ENCODE measurements around the gene AK8. TPM values are rescaled to one million over a fixed set of nuclear protein-coding genes. Genes with fewer than 3 reads are reported as not detected.

Gene AK8
- total RNA-seq, 2 experiments from 2014 or later, result 0.63 TPM; not detected in 1

DNA sequence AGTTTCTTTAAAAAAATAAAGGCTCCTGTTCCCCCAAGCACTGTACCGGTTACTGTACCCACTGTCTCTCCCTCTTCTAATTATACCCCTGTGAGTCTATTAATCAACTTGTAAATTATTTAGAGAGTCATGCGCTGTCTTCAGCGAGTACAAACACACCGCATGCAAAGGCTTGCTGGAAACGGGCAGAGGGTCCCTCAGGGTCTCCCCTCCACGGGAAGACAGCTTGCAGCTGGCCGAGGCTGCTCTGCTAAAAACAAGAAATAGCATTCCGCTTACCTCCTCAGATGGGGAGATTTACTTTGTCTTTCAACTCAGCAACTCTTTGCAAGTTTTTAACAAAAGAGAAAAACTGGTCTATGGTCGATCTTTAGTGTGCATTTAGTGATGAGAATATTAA lies 71.8 kb downstream of the AK8 start:
- Mint-ChIP-seq H3K27ac (no peak overlapping the region), H3K36me3 (no peaks in the 10 kb centered on the region), H3K4me1 (peaks cover 9% of the 10 kb centered on the region), H3K9me3 (ENCODE audit: low read depth) (no peaks in the 10 kb centered on the region), H3K4me3 (no peak overlapping the region), H3K27me3 (peaks cover 72% of the 10 kb centered on the region)
- ATAC-seq (no peak), DNase-seq (peak; percentile 14)
- CTCF ChIA-PET, result interaction anchor here (1.0 to 1.8 kb wide), 2 partner anchors 17 to 96 kb away, joined by 3 to 4 read pairs; no protein-coding TSS in a partner anchor

DNA sequence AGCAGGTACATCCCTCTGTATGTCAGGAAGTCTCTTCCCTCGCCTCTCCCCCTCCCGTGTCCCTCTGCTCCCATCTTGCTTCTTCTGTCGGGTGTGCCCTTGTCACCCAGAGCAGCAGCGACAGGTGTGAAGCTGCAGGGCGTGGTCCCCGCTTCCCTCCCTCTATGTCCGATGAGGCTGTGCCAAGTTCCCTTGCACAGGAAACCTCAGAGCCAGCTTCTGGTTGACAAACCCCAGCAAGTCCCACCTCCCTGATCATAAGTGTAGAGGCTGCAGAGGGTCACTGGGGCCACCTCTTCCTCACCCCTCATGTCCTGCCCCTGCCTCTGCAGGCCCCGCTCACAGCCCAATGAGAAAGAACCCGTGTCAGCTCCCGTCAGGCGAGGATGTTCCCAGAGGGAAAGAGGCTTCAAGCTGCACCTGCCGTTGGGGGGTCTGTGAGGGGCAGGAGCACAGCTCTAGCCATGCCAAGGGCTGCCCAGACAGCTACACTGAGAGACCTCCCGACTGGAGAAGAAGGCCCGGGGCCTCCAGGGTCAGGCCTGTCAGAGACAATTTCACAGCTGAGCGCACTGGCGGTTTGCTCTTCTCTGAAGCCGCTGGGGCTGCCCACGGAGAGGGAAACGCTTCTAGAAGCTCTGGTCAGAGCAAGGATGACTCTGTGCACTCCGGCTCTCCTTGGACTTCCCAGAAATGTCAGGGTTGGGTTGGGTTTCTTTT lies 73.3 kb downstream of the AK8 start:
- H3K27me3 Mint-ChIP-seq, result peaks cover 65% of the 10 kb centered on the region
- CTCF ChIA-PET, result interaction anchor here (0.9 kb wide), 1 partner anchor 393 kb away, joined by 3 read pairs; no protein-coding TSS in a partner anchor
- H3K27ac Mint-ChIP-seq, result no peak overlapping the region
- DNase-seq, result peak; percentile 42
- H3K9me3 Mint-ChIP-seq (ENCODE audit: low read depth), result no peaks in the 10 kb centered on the region
- ATAC-seq, result no peak
- no peaks in the 10 kb centered on the region for H3K36me3 Mint-ChIP-seq
- H3K4me1 Mint-ChIP-seq, result peaks cover 13% of the 10 kb centered on the region
- H3K4me3 Mint-ChIP-seq, result no peak overlapping the region

GRCh38 chr9:132802121-132802795 lies 75.8 kb downstream of the AK8 start:
- CTCF ChIA-PET, result interaction anchor here (0.9 to 1.7 kb wide), 2 partner anchors 15 to 390 kb away, joined by 3 to 5 read pairs; no protein-coding TSS in a partner anchor
- no peak overlapping the region for H3K27ac Mint-ChIP-seq
- H3K4me3 Mint-ChIP-seq, result no peak overlapping the region
- ATAC-seq, result no peak
- peak; percentile 32 for DNase-seq
- H3K4me1 Mint-ChIP-seq, result peaks cover 12% of the 10 kb centered on the region
- peaks cover 48% of the 10 kb centered on the region for H3K27me3 Mint-ChIP-seq
- H3K9me3 Mint-ChIP-seq (ENCODE audit: low read depth), result no peaks in the 10 kb centered on the region
- H3K36me3 Mint-ChIP-seq, result no peaks in the 10 kb centered on the region

DNA sequence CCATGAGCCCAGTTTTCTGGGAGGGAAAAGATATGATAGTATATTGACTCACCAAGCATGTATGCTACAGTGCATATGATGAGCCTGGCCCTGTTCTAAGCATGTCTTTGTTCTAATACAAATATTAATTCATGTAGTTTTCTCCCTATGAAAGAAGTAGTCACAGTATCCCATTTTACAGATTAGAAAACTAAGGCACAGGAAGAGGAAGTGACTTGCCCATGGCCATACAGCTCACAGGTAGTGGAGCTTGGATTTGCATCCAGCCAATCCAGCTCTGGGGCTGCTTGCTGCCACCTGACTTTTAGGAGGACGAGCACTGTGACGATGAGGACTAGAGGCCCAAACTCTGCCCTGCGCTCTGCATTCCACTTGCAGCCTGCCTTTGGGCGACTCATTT lies 76.4 kb downstream of the AK8 start:
- Mint-ChIP-seq H3K27ac (no peak overlapping the region), H3K9me3 (ENCODE audit: low read depth) (no peaks in the 10 kb centered on the region), H3K36me3 (no peaks in the 10 kb centered on the region), H3K27me3 (peaks cover 46% of the 10 kb centered on the region), H3K4me1 (peaks cover 12% of the 10 kb centered on the region), H3K4me3 (no peak overlapping the region)
- DNase-seq (peak; percentile 7), ATAC-seq (no peak)
- CTCF ChIA-PET, result interaction anchor here (0.9 kb wide), 1 partner anchor 15 kb away, joined by 3 read pairs; no protein-coding TSS in a partner anchor

DNA sequence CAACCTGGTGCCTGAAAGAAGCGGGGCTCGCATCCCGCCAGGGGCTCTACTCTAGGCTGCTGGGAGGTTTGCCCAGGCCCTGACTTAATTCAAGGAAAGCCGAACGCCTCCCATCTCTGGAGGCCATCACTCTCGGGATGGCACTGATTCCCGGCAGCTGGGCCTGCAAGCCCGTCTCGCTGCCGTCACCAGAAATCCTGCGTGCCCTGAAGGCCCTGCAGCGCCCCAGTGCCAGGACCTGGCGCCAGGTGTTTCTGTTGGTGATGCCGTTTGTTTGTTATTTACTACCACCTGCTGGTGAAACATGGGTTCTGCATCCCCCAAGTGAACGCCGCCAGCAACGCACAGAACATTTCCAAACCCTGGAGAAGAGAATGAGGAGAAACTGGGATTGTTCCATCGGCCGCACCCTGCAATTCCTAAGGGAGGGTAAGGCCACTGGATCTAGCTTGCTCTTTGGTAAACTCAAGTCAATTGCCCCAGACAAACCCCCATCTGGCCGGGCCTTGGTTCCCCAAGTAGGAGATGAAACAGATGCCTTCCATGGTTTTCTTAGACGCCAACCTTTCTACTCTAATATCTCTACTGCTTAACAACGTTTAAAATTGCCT lies 77.9 kb downstream of the AK8 start:
- H3K4me1 Mint-ChIP-seq, result peaks cover 12% of the 10 kb centered on the region
- peak; percentile 74 for DNase-seq
- peak; percentile 82 for ATAC-seq
- H3K27ac Mint-ChIP-seq, result no peak overlapping the region
- peaks cover 38% of the 10 kb centered on the region for H3K27me3 Mint-ChIP-seq
- CTCF ChIA-PET, result interaction anchor here (0.7 to 2.1 kb wide), 4 partner anchors 64 to 390 kb away, joined by 3 to 7 read pairs (median 4); partner anchors contain the start of gene CFAP77
- H3K36me3 Mint-ChIP-seq, result no peaks in the 10 kb centered on the region
- no peak overlapping the region for H3K4me3 Mint-ChIP-seq
- H3K9me3 Mint-ChIP-seq (ENCODE audit: low read depth), result no peaks in the 10 kb centered on the region

GRCh38 chr9:132798817-132799790 lies 79.0 kb downstream of the AK8 start:
- peaks cover 39% of the 10 kb centered on the region for H3K27me3 Mint-ChIP-seq
- CTCF ChIA-PET, result interaction anchor here (0.7 to 2.1 kb wide), 7 partner anchors 14 to 389 kb away, joined by 3 to 7 read pairs (median 4); partner anchors contain the start of gene CFAP77
- peak; percentile 37 for DNase-seq
- no peak overlapping the region for H3K27ac Mint-ChIP-seq
- H3K4me1 Mint-ChIP-seq, result peaks cover 5% of the 10 kb centered on the region
- no peak overlapping the region for H3K4me3 Mint-ChIP-seq
- no peak for ATAC-seq
- no peaks in the 10 kb centered on the region for H3K36me3 Mint-ChIP-seq
- no peaks in the 10 kb centered on the region for H3K9me3 Mint-ChIP-seq (ENCODE audit: low read depth)

GRCh38 chr9:132797861-132798659 lies 80.0 kb downstream of the AK8 start:
- peak; percentile 38 for DNase-seq
- ATAC-seq, result no peak

GRCh38 chr9:132795511-132796303 lies 82.4 kb downstream of the AK8 start:
- peaks cover 4% of the 10 kb centered on the region for H3K4me1 Mint-ChIP-seq
- DNase-seq (peak; percentile 27), ATAC-seq (no peak)
- H3K9me3 Mint-ChIP-seq (ENCODE audit: low read depth), result no peaks in the 10 kb centered on the region
- CTCF ChIA-PET, result no interaction called here
- H3K36me3 Mint-ChIP-seq, result no peaks in the 10 kb centered on the region
- H3K4me3 Mint-ChIP-seq, result no peak overlapping the region
- H3K27me3 Mint-ChIP-seq, result peaks cover 46% of the 10 kb centered on the region
- no peak overlapping the region for H3K27ac Mint-ChIP-seq

More at GRCh38 chr9:132797861-132798659, 80.0 kb downstream of the AK8 start:
- Mint-ChIP-seq H3K9me3 (ENCODE audit: low read depth) (no peaks in the 10 kb centered on the region), H3K27me3 (peaks cover 48% of the 10 kb centered on the region), H3K27ac (no peak overlapping the region), H3K36me3 (no peaks in the 10 kb centered on the region), H3K4me1 (peaks cover 4% of the 10 kb centered on the region), H3K4me3 (no peak overlapping the region)
- CTCF ChIA-PET, result interaction anchor here (1.2 to 1.9 kb wide), 3 partner anchors 29 to 290 kb away, joined by 4 to 6 read pairs (median 4); no protein-coding TSS in a partner anchor

- Mint-ChIP-seq H3K9me3 (ENCODE audit: low read depth) (no peaks in the 10 kb centered on the region), H3K27ac (no peak overlapping the region), H3K27me3 (peaks cover 39% of the 10 kb centered on the region), H3K36me3 (no peaks in the 10 kb centered on the region), H3K4me3 (no peak overlapping the region), H3K4me1 (no peaks in the 10 kb centered on the region)
- ATAC-seq, result no peak
- CTCF ChIA-PET, result interaction anchor here (1.3 kb wide), 1 partner anchor 14 kb away, joined by 3 read pairs; no protein-coding TSS in a partner anchor
- peak; percentile 39 for DNase-seq
Observed at GRCh38 chr9:132794730-132795380, 83.2 kb downstream of the AK8 start.

DNA sequence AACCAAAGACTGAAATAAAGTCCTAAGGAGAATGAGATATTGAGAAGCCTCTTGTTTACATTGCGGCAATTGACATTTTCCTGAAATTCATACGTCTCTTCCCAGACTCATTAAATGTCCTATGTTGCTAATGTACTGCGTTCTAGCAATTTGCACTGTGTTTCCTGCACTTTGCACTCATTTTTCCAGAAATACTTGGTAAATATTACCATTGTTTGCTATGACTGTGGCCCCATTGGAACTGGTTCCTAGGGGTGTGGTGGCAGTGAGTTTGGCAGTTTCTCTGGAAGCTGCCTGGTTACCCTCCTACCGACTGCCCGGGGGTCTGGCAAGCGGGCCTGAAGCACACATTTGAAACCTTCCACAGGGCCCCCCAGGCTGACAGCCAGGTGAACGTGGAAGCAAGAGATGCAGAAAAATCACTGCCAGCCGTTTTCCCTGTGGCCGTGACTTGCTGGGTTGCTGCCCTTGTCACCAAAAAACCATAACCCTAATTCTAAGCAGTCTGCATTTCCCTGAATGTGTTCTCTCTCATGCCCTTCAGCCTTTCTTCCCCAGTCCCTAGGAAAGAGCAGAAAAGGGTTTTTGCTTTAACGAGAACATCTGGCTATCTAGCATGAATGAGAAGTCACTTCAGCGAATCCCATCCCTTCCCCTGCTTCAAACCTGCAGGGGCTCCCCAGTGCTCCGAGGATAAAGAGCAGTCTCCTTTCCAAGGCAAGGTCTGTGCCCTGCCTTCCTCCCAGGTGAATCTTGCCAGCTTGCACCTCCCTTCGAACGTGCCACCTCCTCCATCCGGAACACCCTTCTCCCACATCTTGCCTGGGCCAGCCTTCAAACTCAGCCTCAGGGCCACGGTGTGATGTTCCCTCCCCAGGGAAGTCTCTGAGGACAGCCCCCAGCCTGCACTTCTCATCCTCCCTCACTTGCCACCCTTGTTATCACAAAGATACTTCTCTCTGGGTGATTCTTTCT lies 84.2 kb downstream of the AK8 start:
- CTCF ChIA-PET, result interaction anchor here (1.3 kb wide), 1 partner anchor 13 kb away, joined by 3 read pairs; no protein-coding TSS in a partner anchor
- DNase-seq, result peak; percentile 33
- H3K27ac Mint-ChIP-seq, result no peak overlapping the region
- H3K9me3 Mint-ChIP-seq (ENCODE audit: low read depth), result no peaks in the 10 kb centered on the region
- no peak for ATAC-seq
- no peaks in the 10 kb centered on the region for H3K4me1 Mint-ChIP-seq
- peaks cover 42% of the 10 kb centered on the region for H3K27me3 Mint-ChIP-seq
- no peaks in the 10 kb centered on the region for H3K36me3 Mint-ChIP-seq
- H3K4me3 Mint-ChIP-seq, result no peak overlapping the region
